ENCODE data around the gene CLDN19. TPM values are rescaled to one million over a fixed set of nuclear protein-coding genes. Genes with fewer than 3 reads are reported as not detected.

Gene CLDN19
- total and polyA plus RNA-seq, 2 of the 8 experiments (the other 6 are each of a cell fraction or from before 2014, with no cell fraction given), result 9.7 to 17.2 TPM

DNA sequence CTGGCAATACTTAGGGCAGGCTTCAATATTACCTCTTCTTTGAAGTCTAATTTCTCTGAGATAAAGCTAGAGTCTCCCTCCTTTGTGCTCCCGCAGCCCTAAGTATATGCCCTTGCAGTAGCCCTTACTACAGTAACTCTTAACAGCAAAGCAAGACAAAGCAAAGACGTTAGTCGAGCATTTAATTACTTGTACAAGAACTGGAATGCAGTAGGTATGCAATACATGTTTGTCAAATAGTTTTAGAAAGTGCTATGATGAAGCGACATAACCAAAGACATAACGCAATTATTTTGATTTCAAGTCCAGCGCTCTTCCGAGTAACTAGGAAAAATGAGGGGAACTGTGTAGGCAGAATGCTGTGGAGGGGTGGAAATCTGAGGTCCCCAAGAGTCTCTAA lies 25.2 kb upstream of the CLDN19 start:
- Histone ChIP-seq H3K4me1 (replicated peaks in 1 of 4; ENCODE audit: control insufficient read depth in 3 of 4, insufficient read depth in 4 of 4, low read length in 3 of 4) (peaks cover 0 to 6% (median 3%) of the 10 kb centered on the region in 4 experiments; a peak in 5 of 7 replicates), H3K79me1 (ENCODE audit: low read depth, low read length) (no peaks in the 10 kb centered on the region), H3K4me2 (ENCODE audit: insufficient read depth in 1 of 2, low read depth in 2 of 2, low read length in 2 of 2) (peak overlapping the region; percentile 87), H2BK120ac (replicated peaks; ENCODE audit: low read depth, low read length) (no peak overlapping the region), H3K56ac (replicated peaks; ENCODE audit: insufficient read length, low read depth, low read length) (no peak overlapping the region), H4K8ac (ENCODE audit: extremely low read depth, insufficient read depth, low read length) (no peak overlapping the region), H3K9ac (replicated peaks in 1 of 4; ENCODE audit: extremely low read depth in 1 of 4, low read depth in 3 of 4, low read length in 3 of 4) (peak overlapping the region in 1 of 4 experiments; percentile 63; a peak in 1 of 7 replicates), H3K4ac (replicated peaks; ENCODE audit: insufficient read length, low read depth, low read length) (no peak overlapping the region), H3K14ac (ENCODE audit: insufficient read length) (no peak overlapping the region), H3K79me2 (ENCODE audit: control insufficient read depth in 1 of 2, insufficient read depth in 2 of 2, low read length in 2 of 2) (peaks cover 6 to 28% of the 10 kb centered on the region in 2 experiments; a peak in 3 of 4 replicates), H4K5ac (ENCODE audit: insufficient read length, low read depth, low read length) (no peak overlapping the region), H4K20me1 (replicated peaks in 1 of 2; ENCODE audit: control insufficient read depth in 1 of 2, insufficient read depth in 2 of 2, low read length in 2 of 2) (peaks cover 0 to 4% of the 10 kb centered on the region in 2 experiments), H2BK5ac (ENCODE audit: low read depth, low read length) (no peak overlapping the region), H3K23ac (ENCODE audit: insufficient read length) (no peak overlapping the region), H3K23me2 (ENCODE audit: low read depth, low read length) (peaks cover 7% of the 10 kb centered on the region), H3K27ac (ENCODE audit: low read depth, low read length) (no peak overlapping the region), H4K91ac (replicated peaks; ENCODE audit: insufficient read length, low read length) (no peak overlapping the region), H2BK20ac (ENCODE audit: low read length) (no peak overlapping the region), H2BK15ac (ENCODE audit: low read length) (no peak overlapping the region), H2AFZ (ENCODE audit: low read length) (no peak overlapping the region), H2AK5ac (ENCODE audit: low read depth, low read length) (no peak overlapping the region), H3K36me3 (ENCODE audit: control insufficient read depth in 2 of 4, insufficient read depth in 4 of 4, low read length in 3 of 4) (no peaks in the 10 kb centered on the region; a peak in 2 of 8 replicates), H3K27me3 (replicated peaks in 1 of 4; ENCODE audit: control insufficient read depth in 3 of 4, extremely low read depth in 1 of 4, insufficient read depth in 3 of 4, low read length in 3 of 4) (no peaks in the 10 kb centered on the region), H3K4me3 (ENCODE audit: extremely low read depth in 1 of 4, insufficient read depth in 2 of 4, low read depth in 3 of 4, low read length in 4 of 4) (peak overlapping the region; percentile 82 to 92 (median 84); a peak in 7 of 8 replicates), H3K18ac (ENCODE audit: extremely low read depth, low read length) (no peak overlapping the region), H2BK12ac (ENCODE audit: low read depth, low read length) (no peak overlapping the region), H3K9me3 (ENCODE audit: insufficient read depth in 2 of 2, low read depth in 1 of 2, low read length in 1 of 2) (no peaks in the 10 kb centered on the region)
- POLR2A ChIA-PET (ENCODE audit: partially characterized antibody), result interaction anchor here (1.2 to 2.1 kb wide), 6 partner anchors 8 to 82 kb away, joined by 3 to 14 read pairs (median 8); partner anchors contain the start of genes CLDN19 and YBX1
- TF ChIP-seq CHD1 (IDR thresholded peaks at IDR 0.05; ENCODE audit: low read depth, low read length) (no peak), POU5F1 (IDR thresholded peaks at IDR 0.05; ENCODE audit: low read depth, low read length) (no peak), GABPA (IDR thresholded peaks at IDR 0.05; ENCODE audit: borderline replicate concordance, insufficient read depth, low read length) (no peak), POLR2A (IDR thresholded peaks at IDR 0.05; ENCODE audit: control extremely low read depth in 1 of 2, low read depth in 2 of 2, low read length in 2 of 2) (no peak), USF2 (IDR thresholded peaks at IDR 0.05; ENCODE audit: low read length) (no peak), SRF (IDR thresholded peaks at IDR 0.05; ENCODE audit: low read depth, low read length) (no peak), PHF8 (conservative IDR thresholded peaks at IDR 0.05; ENCODE audit: low read depth, low read length) (no peak), SAP30 (IDR thresholded peaks at IDR 0.05; ENCODE audit: insufficient read depth, insufficient replicate concordance, low read length) (no peak), MAFK (IDR thresholded peaks at IDR 0.05; ENCODE audit: low read depth, low read length) (no peak)
- no peak for FAIRE-seq
- DNase-seq (ENCODE audit: low read depth in 1 of 2, low spot score in 2 of 2), result no peak
- WGBS, 2 experiments (ENCODE audit: extremely low coverage in 1 of 2, insufficient coverage in 1 of 2, insufficient read length in 1 of 2, insufficient replicate concordance in 2 of 2, low coverage in 1 of 2, low lambda C conversion rate in 2 of 2, missing lambda C conversion rate in 1 of 2), result 59% methylated on average over 7 of the region's 7 CpGs; no CpG with 5 or more reads in 1 of the 2 experiments
- CTCF ChIA-PET (ENCODE audit: partially characterized antibody), result interaction anchor here (0.5 to 4.6 kb wide), 5 partner anchors 8 to 395 kb away, joined by 3 to 26 read pairs (median 5); no protein-coding TSS in a partner anchor

All from H1 (cell line).